Measurements from ENCODE around the gene CDH18. TPM values are rescaled to one million over a fixed set of nuclear protein-coding genes. Genes with fewer than 3 reads are reported as not detected.
"Not testable (repeated sequence)": the region's sequence is repeated elsewhere in the genome, so short reads cannot be mapped to it uniquely, and the experiment has no call there.

The CDH18 gene
- total and polyA plus RNA-seq, 2 donors from 2014 or later, result not detected

DNA sequence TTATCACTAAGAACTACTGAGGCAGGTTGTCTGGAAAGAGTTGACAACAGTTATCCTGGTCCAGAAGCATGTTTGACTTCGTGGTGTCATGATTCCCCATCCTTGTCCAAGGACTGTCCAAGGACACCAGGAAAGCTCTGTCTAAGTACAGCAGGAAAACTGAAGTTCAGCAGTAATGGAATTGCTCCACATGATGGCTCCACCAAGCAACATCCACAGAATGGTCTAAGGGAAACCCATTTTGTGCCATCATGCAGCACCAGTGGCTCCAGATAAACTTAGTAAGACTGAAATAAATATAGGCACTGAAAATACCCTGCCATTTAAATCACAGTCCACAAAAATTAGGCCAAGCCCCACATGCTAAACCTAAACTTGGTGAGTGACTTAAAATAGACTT is 192.8 kb downstream of the CDH18 start:
- Histone ChIP-seq H3K4me3 (ENCODE audit: low read length in 3 of 3) (no peak overlapping the region), H3K4me1 (ENCODE audit: control insufficient read depth in 2 of 3, insufficient read depth in 2 of 3, low read depth in 1 of 3, low read length in 3 of 3) (no peaks in the 10 kb centered on the region), H3K27ac (ENCODE audit: low read depth in 2 of 2, low read length in 2 of 2) (no peak overlapping the region), H3K9ac (ENCODE audit: low read length in 3 of 3) (no peak overlapping the region), H3K27me3 (ENCODE audit: control insufficient read depth, insufficient read depth, low read length) (no peaks in the 10 kb centered on the region), H3K9me3 (ENCODE audit: control insufficient read depth in 2 of 3, insufficient read depth in 1 of 3, low read length in 3 of 3) (no peaks in the 10 kb centered on the region), H3K36me3 (ENCODE audit: control insufficient read depth in 2 of 3, insufficient read depth in 3 of 3, low read length in 3 of 3) (no peaks in the 10 kb centered on the region)
- DNase-seq (no peak), FAIRE-seq (no peak)
- TF ChIP-seq, protein P1, sequence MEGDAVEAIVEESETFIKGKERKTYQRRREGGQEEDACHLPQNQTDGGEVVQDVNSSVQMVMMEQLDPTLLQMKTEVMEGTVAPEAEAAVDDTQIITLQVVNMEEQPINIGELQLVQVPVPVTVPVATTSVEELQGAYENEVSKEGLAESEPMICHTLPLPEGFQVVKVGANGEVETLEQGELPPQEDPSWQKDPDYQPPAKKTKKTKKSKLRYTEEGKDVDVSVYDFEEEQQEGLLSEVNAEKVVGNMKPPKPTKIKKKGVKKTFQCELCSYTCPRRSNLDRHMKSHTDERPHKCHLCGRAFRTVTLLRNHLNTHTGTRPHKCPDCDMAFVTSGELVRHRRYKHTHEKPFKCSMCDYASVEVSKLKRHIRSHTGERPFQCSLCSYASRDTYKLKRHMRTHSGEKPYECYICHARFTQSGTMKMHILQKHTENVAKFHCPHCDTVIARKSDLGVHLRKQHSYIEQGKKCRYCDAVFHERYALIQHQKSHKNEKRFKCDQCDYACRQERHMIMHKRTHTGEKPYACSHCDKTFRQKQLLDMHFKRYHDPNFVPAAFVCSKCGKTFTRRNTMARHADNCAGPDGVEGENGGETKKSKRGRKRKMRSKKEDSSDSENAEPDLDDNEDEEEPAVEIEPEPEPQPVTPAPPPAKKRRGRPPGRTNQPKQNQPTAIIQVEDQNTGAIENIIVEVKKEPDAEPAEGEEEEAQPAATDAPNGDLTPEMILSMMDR (IDR thresholded peaks at IDR 0.05; ENCODE audit: borderline replicate concordance, extremely low read depth, insufficient read depth), result no peak
- intact Hi-C loops (cut with DNase I), result no loop called here

DNA sequence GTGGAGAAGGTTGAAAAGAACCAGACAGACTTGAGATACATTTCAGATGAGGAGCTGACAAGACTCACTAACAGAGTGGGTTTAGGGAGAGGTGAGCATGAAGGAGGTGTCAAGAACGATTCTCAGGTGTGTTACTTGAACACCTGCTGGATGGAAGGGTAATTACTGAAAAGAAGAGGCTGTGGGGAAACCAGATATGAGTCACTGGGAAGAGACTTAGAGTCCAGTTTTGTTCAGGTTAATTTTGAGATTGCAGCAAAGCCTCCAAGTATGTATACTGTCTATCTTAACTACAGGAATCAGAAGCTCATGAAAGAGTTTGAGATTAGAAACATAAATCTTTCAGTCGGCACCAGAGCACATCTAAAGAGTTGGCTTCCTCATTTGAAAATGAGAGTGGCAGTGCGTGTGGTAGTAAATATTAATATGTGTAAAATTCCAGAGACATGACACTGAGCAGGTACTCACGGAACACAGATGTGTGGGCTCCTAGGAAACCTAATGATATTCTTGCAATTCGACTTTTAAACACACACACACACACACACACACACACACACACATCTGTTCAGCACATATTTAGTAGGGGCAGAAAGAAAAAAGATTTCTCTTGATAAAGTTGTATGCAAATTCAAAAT is 197.1 kb downstream of the CDH18 start:
- TF ChIP-seq, protein P1 (IDR thresholded peaks at IDR 0.05; ENCODE audit: borderline replicate concordance, extremely low read depth, insufficient read depth), result no peak
- H3K27ac ChIP-seq (ENCODE audit: low read depth in 2 of 2, low read length in 2 of 2), result no peak overlapping the region
- H3K36me3 ChIP-seq (ENCODE audit: control insufficient read depth in 2 of 3, insufficient read depth in 3 of 3, low read length in 3 of 3), result no peaks in the 10 kb centered on the region
- no peak overlapping the region for H3K4me3 ChIP-seq (ENCODE audit: low read length in 3 of 3)
- no peak for DNase-seq
- no peaks in the 10 kb centered on the region for H3K27me3 ChIP-seq (ENCODE audit: control insufficient read depth, insufficient read depth, low read length)
- intact Hi-C loops (cut with DNase I), result no loop called here
- H3K4me1 ChIP-seq (ENCODE audit: control insufficient read depth in 2 of 3, insufficient read depth in 2 of 3, low read depth in 1 of 3, low read length in 3 of 3), result no peaks in the 10 kb centered on the region
- H3K9me3 ChIP-seq (ENCODE audit: control insufficient read depth in 2 of 3, insufficient read depth in 1 of 3, low read length in 3 of 3), result no peaks in the 10 kb centered on the region
- FAIRE-seq, result no peak
- H3K9ac ChIP-seq (ENCODE audit: low read length in 3 of 3), result no peak overlapping the region

DNA sequence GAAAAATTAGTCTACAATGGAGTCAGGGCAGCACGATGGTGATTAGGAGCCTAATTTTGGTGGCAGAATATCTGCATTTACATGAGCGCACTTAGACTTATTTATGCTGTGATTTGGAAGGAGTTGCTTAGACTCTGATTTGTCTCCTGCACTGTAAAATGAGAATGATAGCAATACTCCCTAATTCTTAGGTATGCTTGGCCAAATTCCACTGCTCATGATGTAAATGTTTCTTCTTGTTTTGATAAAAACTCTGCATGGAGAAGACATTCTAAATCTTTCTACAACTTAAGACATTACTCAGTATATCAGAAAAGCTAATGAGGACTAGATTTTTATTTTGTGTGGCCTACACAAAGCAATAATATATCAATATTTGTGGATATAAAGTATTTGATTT is 205.4 kb downstream of the CDH18 start:
- no peak for FAIRE-seq
- no peak overlapping the region for H3K27ac ChIP-seq (ENCODE audit: low read depth in 2 of 2, low read length in 2 of 2)
- intact Hi-C loops (cut with DNase I), result no loop called here
- no peaks in the 10 kb centered on the region for H3K36me3 ChIP-seq (ENCODE audit: control insufficient read depth in 2 of 3, insufficient read depth in 3 of 3, low read length in 3 of 3)
- H3K9ac ChIP-seq (ENCODE audit: low read length in 3 of 3), result no peak overlapping the region
- no peaks in the 10 kb centered on the region for H3K9me3 ChIP-seq (ENCODE audit: control insufficient read depth in 2 of 3, insufficient read depth in 1 of 3, low read length in 3 of 3)
- DNase-seq, result peak in 2 of 5 donors; percentile 21 to 31
- H3K27me3 ChIP-seq (ENCODE audit: control insufficient read depth, insufficient read depth, low read length), result no peaks in the 10 kb centered on the region
- H3K4me1 ChIP-seq (ENCODE audit: control insufficient read depth in 2 of 3, insufficient read depth in 2 of 3, low read depth in 1 of 3, low read length in 3 of 3), result no peaks in the 10 kb centered on the region
- no peak overlapping the region for H3K4me3 ChIP-seq (ENCODE audit: low read length in 3 of 3)
- TF ChIP-seq, protein P1 (IDR thresholded peaks at IDR 0.05; ENCODE audit: borderline replicate concordance, extremely low read depth, insufficient read depth), result no peak

DNA sequence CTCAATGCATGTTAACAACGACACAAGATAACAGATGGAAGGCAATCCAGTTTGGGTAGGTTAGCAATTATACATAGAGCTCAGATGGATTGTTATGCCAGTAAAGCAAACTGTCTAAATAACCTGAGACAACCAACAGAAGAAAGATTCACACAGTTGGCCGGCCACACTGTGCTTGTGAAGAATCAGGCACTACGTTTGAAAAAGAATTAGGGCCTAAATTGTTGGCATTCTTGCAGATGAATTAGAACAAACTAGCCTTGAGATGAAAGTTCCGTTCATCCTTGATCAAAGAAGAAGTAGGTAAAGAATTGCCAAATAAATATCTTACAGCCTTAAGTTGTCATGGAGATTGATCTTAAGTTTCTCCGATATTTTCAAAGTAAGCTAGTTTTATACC is 210.6 kb downstream of the CDH18 start:
- H3K4me3 ChIP-seq (ENCODE audit: low read length in 3 of 3), result no peak overlapping the region
- no peaks in the 10 kb centered on the region for H3K9me3 ChIP-seq (ENCODE audit: control insufficient read depth in 2 of 3, insufficient read depth in 1 of 3, low read length in 3 of 3)
- no peaks in the 10 kb centered on the region for H3K4me1 ChIP-seq (ENCODE audit: control insufficient read depth in 2 of 3, insufficient read depth in 2 of 3, low read depth in 1 of 3, low read length in 3 of 3)
- intact Hi-C loops (cut with DNase I), result no loop called here
- TF ChIP-seq, protein P1 (IDR thresholded peaks at IDR 0.05; ENCODE audit: borderline replicate concordance, extremely low read depth, insufficient read depth), result no peak
- no peak overlapping the region for H3K27ac ChIP-seq (ENCODE audit: low read depth in 2 of 2, low read length in 2 of 2)
- no peak for FAIRE-seq
- DNase-seq, result no peak
- H3K36me3 ChIP-seq (ENCODE audit: control insufficient read depth in 2 of 3, insufficient read depth in 3 of 3, low read length in 3 of 3), result no peaks in the 10 kb centered on the region
- no peak overlapping the region for H3K9ac ChIP-seq (ENCODE audit: low read length in 3 of 3)
- no peaks in the 10 kb centered on the region for H3K27me3 ChIP-seq (ENCODE audit: control insufficient read depth, insufficient read depth, low read length)

DNA sequence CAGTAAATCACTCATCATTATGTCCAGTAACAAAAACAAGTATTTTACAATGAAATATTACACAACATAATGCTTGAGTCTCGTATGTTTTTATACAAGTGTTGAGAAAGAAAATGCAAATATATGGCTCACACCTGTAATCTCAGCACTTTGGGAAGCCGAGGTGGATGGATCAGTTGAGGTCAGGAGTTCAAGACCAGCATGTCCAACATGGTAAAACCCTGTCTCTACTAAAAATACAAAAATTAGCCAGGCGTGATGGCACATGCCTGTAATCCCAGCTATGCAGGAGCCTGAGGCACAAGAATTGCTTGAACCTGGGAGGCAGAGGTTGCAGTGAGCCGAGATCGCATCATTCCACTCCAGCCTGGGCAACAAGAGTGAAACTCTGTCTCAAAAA is 211.1 kb downstream of the CDH18 start:
- H3K27ac ChIP-seq (ENCODE audit: low read depth in 2 of 2, low read length in 2 of 2); H3K36me3 ChIP-seq (ENCODE audit: control insufficient read depth in 2 of 3, insufficient read depth in 3 of 3, low read length in 3 of 3); H3K9me3 ChIP-seq (ENCODE audit: control insufficient read depth in 2 of 3, insufficient read depth in 1 of 3, low read length in 3 of 3); H3K4me3 ChIP-seq (ENCODE audit: low read length in 3 of 3); DNase-seq; FAIRE-seq; H3K27me3 ChIP-seq (ENCODE audit: control insufficient read depth, insufficient read depth, low read length); intact Hi-C loops (cut with DNase I); H3K9ac ChIP-seq (ENCODE audit: low read length in 3 of 3); H3K4me1 ChIP-seq (ENCODE audit: control insufficient read depth in 2 of 3, insufficient read depth in 2 of 3, low read depth in 1 of 3, low read length in 3 of 3): not testable (repeated sequence)

Measured in kidney (tissue), 14 donors.